Adipose tissue (tissue), 3 donors: Measurements from ENCODE around the gene METTL22. TPM values are rescaled to one million over a fixed set of nuclear protein-coding genes. Genes with fewer than 3 reads are reported as not detected.
A peak's percentile ranks its signal among the peaks of the same experiment; 100 is the strongest.

ENCODE experiments used
- H3K27ac ChIP-seq: one replicate; pipeline ENCODE4 v1.5.1; 2013; ENCODE audit warnings: low read depth, low read length
- WGBS, 3 donors: extraction: QIAGEN DNeasy Blood & Tissue Kit; methylation state at CpG; one replicate each; pipeline ENCODE4 v1.1.7; 2013; 5-methylcytosine and 5-hydroxymethylcytosine counted together
- polyA plus RNA-seq, 3 donors: library from polyadenylated mRNA; stranded (reverse); fragments of 200-250 nt; gene quantifications; one replicate each; pipeline ENCODE4 v1.2.3, GENCODE V29; 2013
- donor health status: healthy with polysubstance abuse.
- donor health status: Bipolar disorder and iron deficiency.
- donor health status: healthy.

The METTL22 gene
- 10 to 100 TPM; 12.6 to 21.9 (median 21.6) TPM for polyA plus RNA-seq

GRCh38 chr16:8621572-8622314 is at the start of gene METTL22:
Gene METTL22 (plus strand): TSS chr16:8621698. CDS start chr16:8625666, 3,968 bp downstream.
- WGBS, 3 donors, result 1% methylated on average over 51 of the region's 51 CpGs
- H3K27ac ChIP-seq, result peak within 1 kb of the TSS; percentile 65

- H3K27ac ChIP-seq, result no peak overlapping the region
- WGBS, 3 donors, result 76 to 78% (median 77%) methylated on average over 11 of the region's 11 CpGs
These were observed 49.2 kb upstream of the METTL22 start for GRCh38 chr16:8572063-8572918.

- no peak overlapping the region for H3K27ac ChIP-seq
- WGBS, 3 donors, result 33 to 36% (median 33%) methylated on average over 7 of the region's 7 CpGs
These were observed 48.4 kb upstream of the METTL22 start for GRCh38 chr16:8572919-8573724.

- no peak overlapping the region for H3K27ac ChIP-seq
- WGBS, 3 donors, result 46 to 79% (median 78%) methylated on average over 2 of the region's 2 CpGs
These were observed 46.1 kb upstream of the METTL22 start for GRCh38 chr16:8575399-8575798.

GRCh38 chr16:8576141-8577004 is 45.1 kb upstream of the METTL22 start:
- H3K27ac ChIP-seq, result no peak overlapping the region
- 80 to 85% (median 82%) methylated on average over 4 of the region's 4 CpGs for WGBS, 3 donors

GRCh38 chr16:8577678-8578304 is 43.7 kb upstream of the METTL22 start:
- WGBS, 3 donors, result 75 to 77% (median 75%) methylated on average over 10 of the region's 10 CpGs
- H3K27ac ChIP-seq, result no peak overlapping the region

- WGBS, 3 donors, result 80 to 89% (median 86%) methylated on average over 9 of the region's 9 CpGs
- no peak overlapping the region for H3K27ac ChIP-seq
These were observed 41.9 kb upstream of the METTL22 start for GRCh38 chr16:8579559-8579958.

- WGBS, 3 donors, result 27 to 57% (median 28%) methylated on average over 6 of the region's 6 CpGs
- no peak overlapping the region for H3K27ac ChIP-seq
These were observed 39.5 kb upstream of the METTL22 start for GRCh38 chr16:8581831-8582580.

GRCh38 chr16:8583199-8583598 is 38.3 kb upstream of the METTL22 start:
- 61 to 84% (median 82%) methylated on average over 3 of the region's 3 CpGs for WGBS, 3 donors
- no peak overlapping the region for H3K27ac ChIP-seq

GRCh38 chr16:8583732-8584131 is 37.8 kb upstream of the METTL22 start:
- 72 to 84% (median 79%) methylated on average over 4 of the region's 4 CpGs for WGBS, 3 donors
- no peak overlapping the region for H3K27ac ChIP-seq

GRCh38 chr16:8585041-8585440 is 36.5 kb upstream of the METTL22 start:
- no peak overlapping the region for H3K27ac ChIP-seq
- WGBS, 3 donors, result 65 to 86% (median 76%) methylated on average over 2 of the region's 2 CpGs

GRCh38 chr16:8585857-8586256 is 35.6 kb upstream of the METTL22 start:
- no peak overlapping the region for H3K27ac ChIP-seq
- WGBS, 3 donors, result 74 to 80% (median 79%) methylated on average over 3 of the region's 3 CpGs

GRCh38 chr16:8587065-8587464 is 34.4 kb upstream of the METTL22 start:
- H3K27ac ChIP-seq, result no peak overlapping the region

GRCh38 chr16:8588682-8589056 is 32.8 kb upstream of the METTL22 start:
- H3K27ac ChIP-seq, result no peak overlapping the region
- WGBS, 3 donors, result 4 to 7% (median 6%) methylated on average over 9 of the region's 9 CpGs

- H3K27ac ChIP-seq, result no peak overlapping the region
- 2% methylated on average over 58 to 64 of the region's 64 CpGs for WGBS, 3 donors
These were observed 32.2 kb upstream of the METTL22 start for GRCh38 chr16:8589057-8589899.
